ENCODE data around the gene PGAM2.
A peak's percentile ranks its signal among the peaks of the same experiment; 100 is the strongest.
"Not testable (repeated sequence)": the region's sequence is repeated elsewhere in the genome, so short reads cannot be mapped to it uniquely, and the experiment has no call there.

PGAM2 gene

DNA sequence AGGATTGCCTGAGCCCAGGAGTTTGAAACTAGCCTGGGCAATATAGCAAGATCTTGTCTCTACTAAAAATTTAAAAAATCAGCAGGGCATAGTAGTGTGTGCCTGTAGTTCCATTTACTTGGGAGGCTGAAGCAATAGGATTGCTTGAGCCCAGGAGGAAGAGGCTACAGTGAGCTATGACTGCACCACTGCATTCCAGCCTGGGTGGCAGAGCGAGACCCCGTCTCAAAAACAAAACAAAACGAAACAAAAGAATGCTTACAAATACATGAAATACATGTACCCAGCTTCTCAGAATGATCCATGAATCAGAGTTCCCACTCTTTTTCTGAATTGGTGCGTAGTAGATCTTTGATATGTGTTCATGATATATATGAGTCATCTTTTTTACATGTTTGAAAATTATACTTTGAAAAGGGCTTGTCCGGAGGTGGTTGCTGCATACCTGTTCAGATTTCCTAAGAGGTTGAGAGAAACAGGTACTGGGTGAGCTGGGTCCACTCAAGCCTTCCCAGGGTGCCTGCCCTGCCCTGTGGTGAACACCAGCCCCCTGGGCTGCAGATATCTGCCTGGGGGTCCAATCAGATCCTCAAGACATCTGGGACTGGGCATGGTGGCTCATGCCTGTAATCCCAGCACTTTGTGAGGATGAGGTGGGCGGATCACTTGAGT lies 42.4 kb downstream of the PGAM2 start:
- H3K27me3 Mint-ChIP-seq; H3K36me3 Mint-ChIP-seq (ENCODE audit: low read depth); H3K9me3 Mint-ChIP-seq: not testable (repeated sequence)
- Mint-ChIP-seq H3K4me3 (peak overlapping the region; percentile 69), H3K27ac (peak overlapping the region; percentile 97), H3K4me1 (ENCODE audit: low read depth) (peaks cover 30% of the 10 kb centered on the region)
- DNase-seq = peak; percentile 69

DNA sequence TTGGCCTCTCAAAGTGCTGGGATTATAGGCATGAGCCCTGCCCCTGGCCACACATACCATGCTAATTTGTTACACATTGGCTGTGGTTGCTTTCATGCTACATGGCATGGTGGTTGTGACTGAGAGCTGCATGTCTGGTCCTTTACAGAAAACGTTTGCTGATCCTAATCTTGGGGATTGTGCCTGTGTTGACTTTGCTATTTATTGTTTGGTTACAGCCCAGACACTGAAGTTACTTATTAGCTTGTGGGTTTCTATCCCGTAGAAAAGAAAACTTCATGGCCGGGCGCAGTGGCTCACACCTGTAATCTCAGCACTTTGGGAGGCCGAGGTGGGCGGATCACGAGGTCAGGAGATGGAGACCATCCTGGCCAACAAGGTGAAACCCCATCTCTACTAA lies 43.3 kb downstream of the PGAM2 start:
- not testable (repeated sequence) for H3K9me3 Mint-ChIP-seq; H3K4me3 Mint-ChIP-seq; H3K36me3 Mint-ChIP-seq (ENCODE audit: low read depth); H3K27me3 Mint-ChIP-seq; DNase-seq
- peak overlapping the region; percentile 47 for H3K27ac Mint-ChIP-seq
- H3K4me1 Mint-ChIP-seq (ENCODE audit: low read depth) = peaks cover 32% of the 10 kb centered on the region

DNA sequence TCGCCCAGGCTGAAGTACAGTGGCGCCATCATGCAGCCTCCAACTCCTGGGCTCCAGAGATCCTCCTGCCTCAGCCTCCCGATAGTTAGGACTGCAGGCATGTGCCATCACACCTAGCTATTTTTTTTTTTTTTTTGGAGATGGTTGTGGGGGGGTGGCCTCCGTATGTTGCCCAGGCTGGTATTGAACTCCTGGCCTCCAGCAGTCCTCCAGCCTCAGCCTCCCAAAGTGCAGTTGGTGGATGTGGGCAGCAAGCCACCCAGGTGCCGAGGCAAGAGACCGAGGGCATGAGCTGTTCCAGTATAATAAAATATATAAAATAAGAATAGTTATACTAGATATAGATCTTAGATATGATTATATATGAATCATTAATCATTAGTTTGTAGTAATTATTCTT lies 45.5 kb downstream of the PGAM2 start:
- not testable (repeated sequence) for H3K36me3 Mint-ChIP-seq (ENCODE audit: low read depth); H3K27ac Mint-ChIP-seq; H3K9me3 Mint-ChIP-seq; H3K4me3 Mint-ChIP-seq; H3K27me3 Mint-ChIP-seq
- peak; percentile 38 for DNase-seq
- H3K4me1 Mint-ChIP-seq (ENCODE audit: low read depth) = peaks cover 35% of the 10 kb centered on the region

DNA sequence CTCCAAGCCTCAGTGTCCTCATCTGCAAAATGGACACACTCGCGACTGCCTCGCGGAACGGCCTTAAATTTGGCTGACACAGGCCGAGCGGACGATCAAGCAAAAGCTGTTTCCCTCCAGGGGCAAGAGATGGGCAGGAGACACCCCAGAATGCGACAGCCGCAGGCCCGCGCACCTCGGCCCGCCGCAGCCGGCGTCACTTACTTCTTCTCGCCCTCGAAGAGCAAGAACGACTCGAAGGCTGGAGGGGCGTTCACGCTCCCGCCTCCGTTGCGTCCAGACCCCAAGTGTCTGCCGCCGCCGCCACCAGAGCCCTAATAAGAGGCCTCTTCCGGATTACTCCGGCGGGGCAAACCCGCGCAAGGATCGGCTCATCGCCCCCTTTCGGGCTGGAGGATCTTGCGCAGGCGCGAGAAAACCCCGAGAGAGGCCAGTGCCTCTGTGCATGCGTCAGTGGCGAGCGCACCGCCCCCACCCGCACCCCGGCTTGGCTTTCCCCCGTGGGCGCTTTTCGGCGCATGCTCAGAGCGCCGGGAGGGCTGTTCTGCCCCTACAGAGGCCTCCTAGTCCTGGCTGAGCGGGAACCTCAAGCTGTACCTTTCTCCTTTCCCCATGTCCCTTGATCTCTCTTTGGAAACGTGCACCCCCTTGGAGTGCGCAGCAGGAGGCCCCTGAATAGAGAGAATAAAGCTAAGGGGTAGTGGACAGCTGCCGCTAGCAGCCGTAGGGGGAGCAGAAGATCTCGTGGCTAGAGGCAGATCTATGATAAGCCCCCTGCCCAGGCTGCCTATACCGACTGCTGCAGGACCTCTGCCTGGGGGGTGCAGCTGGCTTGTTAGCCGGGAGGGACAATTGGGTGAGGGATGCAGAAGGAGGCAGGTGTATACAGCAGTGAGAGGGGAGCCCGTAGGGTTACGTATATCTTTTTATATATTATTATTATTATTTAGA lies 46.2 kb downstream of the PGAM2 start:
- H3K4me3 Mint-ChIP-seq = peak overlapping the region; percentile 94
- peaks cover 35% of the 10 kb centered on the region for H3K4me1 Mint-ChIP-seq (ENCODE audit: low read depth)
- H3K27ac Mint-ChIP-seq = peak overlapping the region; percentile 94
- DNase-seq = peak; percentile 100
- peaks cover 13% of the 10 kb centered on the region for H3K36me3 Mint-ChIP-seq (ENCODE audit: low read depth)
- H3K9me3 Mint-ChIP-seq, H3K27me3 Mint-ChIP-seq: not testable (repeated sequence)

DNA sequence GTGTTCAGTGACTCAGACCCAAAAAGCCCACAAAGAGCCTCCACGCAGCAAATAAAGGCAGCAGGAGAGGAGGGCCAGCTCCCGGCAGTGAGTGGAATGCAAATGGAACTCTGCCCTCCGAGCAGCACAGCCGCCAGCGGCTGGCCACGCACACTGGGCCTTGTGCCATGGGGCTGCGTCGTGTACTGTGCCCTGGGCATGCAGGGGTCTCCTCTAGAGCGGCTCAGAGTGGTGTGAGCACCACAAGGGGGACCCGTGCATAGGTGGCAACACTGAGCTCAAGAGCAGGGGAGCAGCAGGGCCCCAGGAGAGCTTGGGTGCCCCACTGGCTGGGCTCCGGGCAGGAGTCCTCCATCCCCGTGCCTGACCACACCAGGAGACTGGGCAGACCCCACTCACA lies 50.3 kb downstream of the PGAM2 start:
- not testable (repeated sequence) for DNase-seq; H3K9me3 Mint-ChIP-seq; H3K4me3 Mint-ChIP-seq; H3K27me3 Mint-ChIP-seq; H3K4me1 Mint-ChIP-seq (ENCODE audit: low read depth); H3K27ac Mint-ChIP-seq
- H3K36me3 Mint-ChIP-seq (ENCODE audit: low read depth) = peaks cover 29% of the 10 kb centered on the region

All from activated T-cell treated with anti-CD3 and anti-CD28 coated beads, Interleukin-2, amount 50 U/mL, for 24 hours (primary cell).